GM12891 (cell line): Measurements from ENCODE around the gene PTGR1.

ENCODE experiments used
- PAX5 ChIP-seq: IDR thresholded peaks from 2 replicates; pipeline ENCODE4 v1.6.1; 2011; ENCODE audit warnings: low read length, moderate library complexity, mild to moderate bottlenecking; ENCODE audit not compliant: insufficient read depth, severe bottlenecking
- POLR2A ChIP-seq: IDR thresholded peaks from 2 replicates; pipeline ENCODE4 v1.6.1; 2011; ENCODE audit warnings: low read depth, low read length, control low read depth
- POLR2AphosphoS5 ChIP-seq: IDR thresholded peaks from 2 replicates; pipeline ENCODE4 v1.6.1; 2011; ENCODE audit warnings: low read depth, low read length, control low read depth
- SPI1 ChIP-seq: IDR thresholded peaks from 2 replicates; pipeline ENCODE4 v1.6.1; 2011; ENCODE audit warnings: low read depth, low read length, control low read depth
- TAF1 ChIP-seq: IDR thresholded peaks from 2 replicates; pipeline ENCODE4 v1.6.1; 2011; ENCODE audit warnings: low read depth, low read length, control low read depth

- TF ChIP-seq PAX5 = no peak
- no peak for TF ChIP-seq POLR2A
- no peak for TF ChIP-seq POLR2AphosphoS5
- TF ChIP-seq TAF1 = no peak
- no peak for TF ChIP-seq SPI1
Measured at GRCh38 chr9:111527347-111527746, 72.1 kb downstream of the PTGR1 start.
